Thyroid gland (tissue), 4 donors: Measurements from ENCODE around the gene KCNH5. TPM values are rescaled to one million over a fixed set of nuclear protein-coding genes. Genes with fewer than 3 reads are reported as not detected.
A peak's percentile ranks its signal among the peaks of the same experiment; 100 is the strongest.

Experiments used
- DNase-seq, 2 donors: peaks; one replicate each; pipeline ENCODE4 v3.0.0-alpha.2; 2019
- H3K27ac ChIP-seq, 3 donors: fragments of 200-600 bp; sonication (generic); 1 replicate in 2 of 3; 2 replicates in 1 of 3; pipeline ENCODE4 v1.5.1; 2016 to 2019; ENCODE audit warnings: mild to moderate bottlenecking in 1 of 3, moderate library complexity in 1 of 3
- H3K27me3 ChIP-seq: fragments of 200-600 bp; sonication (generic); one replicate; pipeline ENCODE4 v1.5.1; 2019
- H3K36me3 ChIP-seq, 2 donors: fragments of 200-600 bp; sonication (generic); one replicate each; pipeline ENCODE4 v1.5.1; 2016 to 2019
- H3K4me1 ChIP-seq, 2 donors: fragments of 200-600 bp; sonication (generic); one replicate each; pipeline ENCODE4 v1.5.1; 2017 to 2019
- H3K4me3 ChIP-seq, 3 donors: fragments of 200-600 bp; sonication (generic); replicated peaks in 1 of 3; 1 replicate in 2 of 3; 2 replicates in 1 of 3; pipeline ENCODE4 v1.5.1; 2016; ENCODE audit warnings: mild to moderate bottlenecking in 1 of 3
- H3K9me3 ChIP-seq: fragments of 200-600 bp; sonication (generic); one replicate; pipeline ENCODE4 v1.5.1; 2017
- POLR2A ChIP-seq, 2 donors: fragments of 450-650 bp; IDR thresholded peaks; one replicate each; pipeline ENCODE4 v1.6.1; 2017; ENCODE audit warnings: antibody characterized with exemption in 2 of 2, mild to moderate bottlenecking in 2 of 2, moderate library complexity in 1 of 2
- WGBS, 2 donors: methylation state at CpG; one replicate each; pipeline ENCODE4 v1.1.5; 2017; 5-methylcytosine and 5-hydroxymethylcytosine counted together
- intact Hi-C: fragments of 100-400 bp; cut with DNase I; formaldehyde crosslinking; loops from one replicate; pipeline ENCODE4 v1.15.1; 2023
- total RNA-seq, 4 donors: library from RNA; depleted of rRNA; stranded (reverse); fragments of >200 nt; gene quantifications; one replicate each; pipeline ENCODE4 v1.2.3, GENCODE V29; 2016
- TF ChIP-seq, protein P1 (sequence below), 6 experiments: fragments of 200-600 bp in 3 of 6; fragments of 450-650 bp in 3 of 6; sonication (generic) in 3 of 6; IDR thresholded peaks; one replicate each; pipeline ENCODE4 v1.5.1; 2016 to 2019; ENCODE audit warnings: antibody characterized with exemption in 6 of 6, mild to moderate bottlenecking in 2 of 6, inconsistent platforms in 1 of 6, moderate library complexity in 1 of 6

The KCNH5 gene, protein sequence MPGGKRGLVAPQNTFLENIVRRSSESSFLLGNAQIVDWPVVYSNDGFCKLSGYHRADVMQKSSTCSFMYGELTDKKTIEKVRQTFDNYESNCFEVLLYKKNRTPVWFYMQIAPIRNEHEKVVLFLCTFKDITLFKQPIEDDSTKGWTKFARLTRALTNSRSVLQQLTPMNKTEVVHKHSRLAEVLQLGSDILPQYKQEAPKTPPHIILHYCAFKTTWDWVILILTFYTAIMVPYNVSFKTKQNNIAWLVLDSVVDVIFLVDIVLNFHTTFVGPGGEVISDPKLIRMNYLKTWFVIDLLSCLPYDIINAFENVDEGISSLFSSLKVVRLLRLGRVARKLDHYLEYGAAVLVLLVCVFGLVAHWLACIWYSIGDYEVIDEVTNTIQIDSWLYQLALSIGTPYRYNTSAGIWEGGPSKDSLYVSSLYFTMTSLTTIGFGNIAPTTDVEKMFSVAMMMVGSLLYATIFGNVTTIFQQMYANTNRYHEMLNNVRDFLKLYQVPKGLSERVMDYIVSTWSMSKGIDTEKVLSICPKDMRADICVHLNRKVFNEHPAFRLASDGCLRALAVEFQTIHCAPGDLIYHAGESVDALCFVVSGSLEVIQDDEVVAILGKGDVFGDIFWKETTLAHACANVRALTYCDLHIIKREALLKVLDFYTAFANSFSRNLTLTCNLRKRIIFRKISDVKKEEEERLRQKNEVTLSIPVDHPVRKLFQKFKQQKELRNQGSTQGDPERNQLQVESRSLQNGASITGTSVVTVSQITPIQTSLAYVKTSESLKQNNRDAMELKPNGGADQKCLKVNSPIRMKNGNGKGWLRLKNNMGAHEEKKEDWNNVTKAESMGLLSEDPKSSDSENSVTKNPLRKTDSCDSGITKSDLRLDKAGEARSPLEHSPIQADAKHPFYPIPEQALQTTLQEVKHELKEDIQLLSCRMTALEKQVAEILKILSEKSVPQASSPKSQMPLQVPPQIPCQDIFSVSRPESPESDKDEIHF
- not detected for total RNA-seq

DNA sequence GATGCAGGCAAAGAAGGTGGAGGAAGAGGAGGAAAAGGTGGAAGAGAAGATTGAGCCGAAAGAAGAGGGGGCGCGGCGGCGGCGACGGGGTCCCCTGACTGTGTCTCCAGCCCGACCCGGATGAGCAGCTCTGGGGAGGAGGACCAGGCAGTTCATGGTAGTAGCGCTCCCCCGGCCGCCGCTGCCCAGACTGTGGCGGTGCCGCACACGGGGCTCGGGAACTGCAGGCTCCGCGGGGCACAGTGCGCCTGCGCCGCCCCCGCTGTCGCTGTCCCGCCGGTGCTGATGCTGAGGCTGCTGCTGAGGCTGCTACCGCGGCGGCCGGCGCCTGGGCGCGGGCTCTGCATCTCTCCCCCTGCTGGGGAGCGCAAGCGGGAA, at the start of gene KCNH5:
Gene KCNH5, minus strand, starts transcription at position 225 of the 378 bp plus-strand sequence. CDS start 272 bp downstream, outside the sequence.
- peak; percentile 4 to 6 for DNase-seq
- Histone ChIP-seq H3K27me3 (peaks cover 5% of the 10 kb centered on the region), H3K36me3 (no peaks in the 10 kb centered on the region), H3K4me3 (no peak within 1 kb of the TSS), H3K4me1 (peaks cover 8 to 12% of the 10 kb centered on the region in 2 donors), H3K27ac (no peak within 1 kb of the TSS), H3K9me3 (no peaks in the 10 kb centered on the region)
- no peak for TF ChIP-seq POLR2A (IDR thresholded peaks at IDR 0.05)
- TF ChIP-seq, protein P1, sequence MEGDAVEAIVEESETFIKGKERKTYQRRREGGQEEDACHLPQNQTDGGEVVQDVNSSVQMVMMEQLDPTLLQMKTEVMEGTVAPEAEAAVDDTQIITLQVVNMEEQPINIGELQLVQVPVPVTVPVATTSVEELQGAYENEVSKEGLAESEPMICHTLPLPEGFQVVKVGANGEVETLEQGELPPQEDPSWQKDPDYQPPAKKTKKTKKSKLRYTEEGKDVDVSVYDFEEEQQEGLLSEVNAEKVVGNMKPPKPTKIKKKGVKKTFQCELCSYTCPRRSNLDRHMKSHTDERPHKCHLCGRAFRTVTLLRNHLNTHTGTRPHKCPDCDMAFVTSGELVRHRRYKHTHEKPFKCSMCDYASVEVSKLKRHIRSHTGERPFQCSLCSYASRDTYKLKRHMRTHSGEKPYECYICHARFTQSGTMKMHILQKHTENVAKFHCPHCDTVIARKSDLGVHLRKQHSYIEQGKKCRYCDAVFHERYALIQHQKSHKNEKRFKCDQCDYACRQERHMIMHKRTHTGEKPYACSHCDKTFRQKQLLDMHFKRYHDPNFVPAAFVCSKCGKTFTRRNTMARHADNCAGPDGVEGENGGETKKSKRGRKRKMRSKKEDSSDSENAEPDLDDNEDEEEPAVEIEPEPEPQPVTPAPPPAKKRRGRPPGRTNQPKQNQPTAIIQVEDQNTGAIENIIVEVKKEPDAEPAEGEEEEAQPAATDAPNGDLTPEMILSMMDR (IDR thresholded peaks at IDR 0.05) = no peak
- intact Hi-C loops = no loop called here
- 0 to 4% methylated on average over 17 to 35 of the region's 35 CpGs for WGBS, 2 donors

DNA sequence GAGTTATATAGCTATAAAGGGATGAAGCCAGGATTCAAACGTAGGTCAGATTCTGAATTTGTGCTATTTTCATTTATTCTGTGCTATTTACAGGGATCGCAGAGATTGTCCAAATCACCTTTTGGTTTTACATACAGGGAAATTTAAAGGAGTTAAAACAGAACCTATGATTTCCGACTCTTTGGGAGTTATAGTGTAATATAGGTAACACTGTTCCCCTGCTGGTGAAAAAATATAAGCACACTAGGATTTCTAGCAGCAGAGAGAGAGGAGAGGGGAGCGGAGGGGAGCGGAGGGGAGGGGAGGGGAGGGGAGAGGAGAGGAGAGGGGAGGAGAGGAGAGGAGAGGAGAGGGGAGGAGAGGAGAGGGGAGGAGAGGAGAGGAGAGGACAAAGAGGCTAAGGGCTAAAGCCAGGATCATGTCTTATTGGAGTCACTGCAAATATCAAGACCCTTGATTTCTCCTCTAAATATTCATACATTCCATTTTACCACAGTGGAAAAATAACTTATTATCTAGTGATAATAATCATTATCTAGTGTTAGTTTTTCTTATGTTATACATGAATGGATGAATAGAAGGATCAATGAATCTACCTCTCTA, 46.2 kb upstream of the KCNH5 start:
- Histone ChIP-seq H3K27me3 (no peaks in the 10 kb centered on the region), H3K27ac (no peak overlapping the region), H3K36me3 (no peaks in the 10 kb centered on the region), H3K9me3 (no peaks in the 10 kb centered on the region), H3K4me3 (no peak overlapping the region), H3K4me1 (no peaks in the 10 kb centered on the region)
- intact Hi-C loops = no loop called here
- WGBS, 2 donors = 80 to 88% methylated on average over 5 of the region's 5 CpGs
- no peak for TF ChIP-seq POLR2A (IDR thresholded peaks at IDR 0.05)
- TF ChIP-seq, protein P1 (IDR thresholded peaks at IDR 0.05) = no peak
- no peak for DNase-seq

DNA sequence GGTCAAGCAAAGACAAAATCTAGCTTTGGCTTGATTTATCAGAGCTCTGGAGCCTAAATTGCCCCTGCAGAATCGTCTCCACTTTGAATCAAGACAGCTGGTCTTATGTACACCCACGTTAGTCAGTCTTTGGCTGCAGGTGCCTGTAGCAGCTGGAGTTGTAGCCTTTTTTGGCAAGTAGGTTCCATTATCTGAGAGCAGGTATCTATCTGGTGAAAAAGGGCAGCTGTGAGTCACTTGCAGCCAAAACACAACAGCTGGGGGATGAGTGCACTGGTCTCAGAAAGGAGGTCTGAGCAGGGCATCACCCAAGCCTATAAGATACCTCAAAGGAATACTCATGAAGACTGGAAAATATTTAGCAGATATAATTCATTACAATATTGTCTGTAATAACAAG, 43.6 kb upstream of the KCNH5 start:
- H3K9me3 ChIP-seq = no peaks in the 10 kb centered on the region
- WGBS, 2 donors = 58 to 67% methylated on average over 2 of the region's 2 CpGs
- H3K27ac ChIP-seq = no peak overlapping the region
- no peaks in the 10 kb centered on the region for H3K36me3 ChIP-seq
- TF ChIP-seq POLR2A (IDR thresholded peaks at IDR 0.05) = no peak
- TF ChIP-seq, protein P1 (IDR thresholded peaks at IDR 0.05) = no peak
- intact Hi-C loops = no loop called here
- no peak overlapping the region for H3K4me3 ChIP-seq
- no peak for DNase-seq
- no peaks in the 10 kb centered on the region for H3K4me1 ChIP-seq
- H3K27me3 ChIP-seq = no peaks in the 10 kb centered on the region

DNA sequence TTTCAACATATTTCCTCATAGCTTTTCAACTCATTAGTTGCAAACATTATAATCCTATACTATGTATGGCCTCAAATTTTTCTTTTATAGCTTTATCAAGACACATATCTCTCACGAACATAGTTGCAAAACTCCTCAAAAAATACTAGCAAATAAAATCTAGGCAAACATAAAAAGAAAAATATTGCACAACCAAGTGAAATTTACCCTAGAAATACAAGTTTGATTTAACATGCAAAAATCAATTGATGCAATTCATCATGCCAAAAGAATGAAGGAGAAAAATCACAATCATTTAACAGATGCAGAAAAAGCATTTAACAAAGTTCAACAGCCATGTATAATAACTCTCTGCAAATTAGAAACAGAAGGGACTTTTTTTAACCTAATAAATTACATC, 33.3 kb upstream of the KCNH5 start:
- no peak for DNase-seq
- TF ChIP-seq, protein P1 (IDR thresholded peaks at IDR 0.05) = no peak
- no peak for TF ChIP-seq POLR2A (IDR thresholded peaks at IDR 0.05)
- H3K27me3 ChIP-seq = no peaks in the 10 kb centered on the region
- H3K4me3 ChIP-seq = no peak overlapping the region
- intact Hi-C loops = no loop called here
- 61 to 64% methylated on average over 1 of the region's 1 CpG for WGBS, 2 donors
- H3K36me3 ChIP-seq = no peaks in the 10 kb centered on the region
- H3K4me1 ChIP-seq = no peaks in the 10 kb centered on the region
- H3K27ac ChIP-seq = no peak overlapping the region
- no peaks in the 10 kb centered on the region for H3K9me3 ChIP-seq
